ENCODE data around the gene DLG2.
"Not testable (repeated sequence)": the region's sequence is repeated elsewhere in the genome, so short reads cannot be mapped to it uniquely, and the experiment has no call there.

Gene DLG2

DNA sequence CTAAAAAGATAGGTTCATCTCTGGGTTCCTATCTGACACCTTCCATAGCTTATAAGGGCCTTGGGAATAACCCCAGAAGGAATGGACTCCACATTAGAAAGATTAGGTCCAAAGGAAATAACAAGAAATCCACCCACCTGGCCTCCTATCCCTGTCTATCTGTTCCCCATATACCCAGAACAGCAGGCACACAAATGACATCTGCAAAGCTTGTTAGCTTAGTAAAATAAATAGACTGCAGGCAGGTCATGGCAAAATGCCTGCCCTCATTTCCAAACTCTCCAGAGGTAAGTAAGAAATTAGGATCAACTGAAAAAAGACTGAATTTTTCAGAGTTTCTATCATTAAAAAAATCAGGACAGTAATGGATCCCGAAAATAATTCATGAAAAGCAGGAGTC lies 489.5 kb downstream of the DLG2 start:
- Mint-ChIP-seq H3K4me3 (no peak overlapping the region), H3K4me1 (ENCODE audit: low read depth) (no peaks in the 10 kb centered on the region)

DNA sequence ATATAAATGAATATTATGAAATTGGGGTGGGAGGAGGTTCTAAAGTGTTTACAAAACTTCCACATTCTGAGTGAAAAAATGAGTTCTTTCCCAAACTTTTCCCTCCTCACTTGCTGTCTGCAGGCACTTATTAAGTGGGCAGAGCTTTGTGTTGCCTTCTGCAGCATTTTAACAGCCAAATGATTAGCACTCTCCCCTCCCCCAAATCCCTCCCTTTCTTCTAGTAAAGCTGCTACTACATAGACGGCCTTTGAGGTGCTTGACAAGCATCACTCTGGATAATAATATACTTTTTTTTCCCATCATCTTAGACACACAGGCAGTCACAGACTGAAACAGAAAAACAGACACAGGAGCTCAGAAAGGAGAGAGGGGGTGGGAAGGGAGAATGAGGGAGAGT lies 493.5 kb downstream of the DLG2 start:
- H3K4me3 Mint-ChIP-seq: no peak overlapping the region
- no peak overlapping the region for H3K27ac Mint-ChIP-seq
- H3K9me3 Mint-ChIP-seq: peaks cover 24% of the 10 kb centered on the region
- no peaks in the 10 kb centered on the region for H3K27me3 Mint-ChIP-seq
- intact Hi-C loops (cut with micrococcal nuclease): no loop called here
- H3K4me1 Mint-ChIP-seq (ENCODE audit: low read depth): no peaks in the 10 kb centered on the region
- no peaks in the 10 kb centered on the region for H3K36me3 Mint-ChIP-seq (ENCODE audit: low read depth)

More for the DNA sequence above, 489.5 kb downstream of the DLG2 start:
- no peaks in the 10 kb centered on the region for H3K27me3 Mint-ChIP-seq
- intact Hi-C loops (cut with micrococcal nuclease): no loop called here
- H3K27ac Mint-ChIP-seq: no peak overlapping the region
- no peaks in the 10 kb centered on the region for H3K36me3 Mint-ChIP-seq (ENCODE audit: low read depth)
- H3K9me3 Mint-ChIP-seq: peaks cover 52% of the 10 kb centered on the region

DNA sequence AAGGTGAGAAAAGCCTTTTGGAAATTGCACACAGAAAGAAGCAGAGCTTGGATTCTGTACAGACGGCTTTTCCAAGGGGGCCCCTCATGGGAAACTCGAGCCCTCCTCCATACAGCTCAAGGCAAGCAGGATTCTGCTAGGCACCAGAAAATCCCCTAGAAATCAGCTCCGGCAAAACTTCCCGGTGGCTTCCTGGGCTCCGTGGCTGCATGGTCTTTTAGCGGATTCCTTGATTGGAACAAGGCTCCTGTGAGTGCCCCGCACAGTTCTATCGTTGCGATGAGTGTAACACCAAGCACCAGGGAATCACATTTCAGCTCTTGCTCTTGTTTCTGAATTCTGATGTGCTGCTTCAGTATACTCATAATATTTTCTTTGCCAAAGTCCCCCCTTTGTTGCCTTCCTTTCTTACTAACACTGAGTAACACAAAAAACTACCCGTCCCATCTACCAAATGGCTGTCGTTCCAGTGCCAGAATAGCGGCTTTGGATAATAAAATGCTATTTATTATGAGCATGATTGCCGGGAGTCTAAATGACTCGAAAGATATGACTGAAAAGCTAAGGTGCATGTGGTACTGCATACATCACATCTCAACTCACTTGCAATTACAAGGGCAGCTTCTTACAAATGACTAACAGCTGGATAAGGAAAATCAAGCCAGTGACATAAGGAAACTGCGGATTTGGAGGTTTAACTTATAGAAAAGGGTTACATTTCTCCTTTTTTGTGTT lies 494.1 kb downstream of the DLG2 start:
- H3K27ac Mint-ChIP-seq: no peak overlapping the region
- H3K4me1 Mint-ChIP-seq (ENCODE audit: low read depth): no peaks in the 10 kb centered on the region
- no peaks in the 10 kb centered on the region for H3K36me3 Mint-ChIP-seq (ENCODE audit: low read depth)
- intact Hi-C loops (cut with micrococcal nuclease): no loop called here
- no peak overlapping the region for H3K4me3 Mint-ChIP-seq
- peaks cover 21% of the 10 kb centered on the region for H3K9me3 Mint-ChIP-seq
- H3K27me3 Mint-ChIP-seq: no peaks in the 10 kb centered on the region

DNA sequence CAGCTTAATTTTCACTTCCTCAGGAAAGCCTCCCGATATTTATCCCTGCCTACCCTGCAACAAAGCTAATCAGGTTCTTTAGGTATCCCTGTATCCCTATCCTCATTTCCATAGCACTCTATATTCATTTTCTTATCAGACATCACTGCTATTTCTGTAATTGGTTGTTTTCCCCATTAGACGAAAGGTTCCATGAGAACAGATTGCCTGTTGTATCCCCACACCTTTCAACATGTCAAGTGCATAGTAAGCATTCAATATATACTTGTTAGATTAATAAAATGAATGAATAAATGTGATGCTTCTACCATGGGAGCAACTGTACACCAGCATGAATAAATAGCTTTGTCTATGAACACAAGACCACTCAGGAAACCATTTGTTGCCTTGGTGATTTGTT lies 499.8 kb downstream of the DLG2 start:
- no peak overlapping the region for H3K27ac Mint-ChIP-seq
- no peak overlapping the region for H3K4me3 Mint-ChIP-seq
- no peaks in the 10 kb centered on the region for H3K9me3 Mint-ChIP-seq
- H3K36me3 Mint-ChIP-seq (ENCODE audit: low read depth): no peaks in the 10 kb centered on the region
- no peaks in the 10 kb centered on the region for H3K4me1 Mint-ChIP-seq (ENCODE audit: low read depth)
- no peaks in the 10 kb centered on the region for H3K27me3 Mint-ChIP-seq
- intact Hi-C loops (cut with micrococcal nuclease): no loop called here

DNA sequence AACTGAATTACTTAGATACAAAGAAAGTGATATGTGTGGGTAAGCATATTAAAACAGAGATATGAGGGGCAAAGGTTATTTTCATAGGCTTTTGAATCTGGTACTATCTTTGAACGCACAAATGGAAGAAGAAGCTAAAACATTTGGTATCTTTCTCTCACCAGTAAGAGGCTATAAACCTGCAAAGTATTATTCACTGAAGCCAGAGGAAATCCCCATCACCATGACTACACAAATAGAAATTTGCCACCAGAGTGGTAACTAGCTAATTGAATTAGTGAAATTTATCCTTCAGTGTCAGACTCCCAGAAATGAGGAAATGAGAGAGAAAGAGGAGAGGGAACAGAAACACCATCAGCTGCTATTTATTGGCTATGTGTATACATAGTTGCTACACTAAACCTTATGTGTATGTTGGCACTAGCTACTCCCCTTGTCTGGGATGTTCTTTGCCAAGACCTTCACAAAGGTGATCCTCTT lies 503.4 kb downstream of the DLG2 start:
- intact Hi-C loops (cut with micrococcal nuclease): no loop called here

DNA sequence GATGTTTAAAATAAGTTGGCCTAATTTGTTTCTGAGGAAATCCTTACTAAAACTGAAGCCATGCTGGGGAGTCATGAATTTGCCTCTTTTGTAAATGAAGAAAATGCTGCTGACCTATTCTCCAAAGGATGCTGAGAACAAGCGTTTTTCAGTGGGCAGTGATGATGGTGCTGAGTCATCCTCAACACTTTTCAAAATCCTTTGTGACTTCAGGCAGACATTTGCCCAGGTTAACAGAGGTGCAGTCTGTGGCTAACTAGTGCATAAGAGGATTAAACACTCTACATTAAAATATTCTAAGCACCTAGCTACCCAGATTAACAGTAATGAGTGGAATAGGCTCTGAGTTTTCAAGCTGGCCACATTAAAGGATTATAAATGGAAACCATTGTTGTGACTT lies 509.0 kb downstream of the DLG2 start:
- H3K27me3 Mint-ChIP-seq: no peaks in the 10 kb centered on the region
- H3K4me3 Mint-ChIP-seq: no peak overlapping the region
- intact Hi-C loops (cut with micrococcal nuclease): no loop called here
- no peaks in the 10 kb centered on the region for H3K36me3 Mint-ChIP-seq (ENCODE audit: low read depth)
- no peaks in the 10 kb centered on the region for H3K4me1 Mint-ChIP-seq (ENCODE audit: low read depth)
- no peak overlapping the region for H3K27ac Mint-ChIP-seq
- H3K9me3 Mint-ChIP-seq: peaks cover 9% of the 10 kb centered on the region

More for the DNA sequence above, 503.4 kb downstream of the DLG2 start:
- Mint-ChIP-seq H3K27ac (no peak overlapping the region), H3K9me3 (no peaks in the 10 kb centered on the region), H3K27me3 (no peaks in the 10 kb centered on the region), H3K4me3 (no peak overlapping the region), H3K36me3 (ENCODE audit: low read depth) (no peaks in the 10 kb centered on the region), H3K4me1 (ENCODE audit: low read depth) (no peaks in the 10 kb centered on the region)

DNA sequence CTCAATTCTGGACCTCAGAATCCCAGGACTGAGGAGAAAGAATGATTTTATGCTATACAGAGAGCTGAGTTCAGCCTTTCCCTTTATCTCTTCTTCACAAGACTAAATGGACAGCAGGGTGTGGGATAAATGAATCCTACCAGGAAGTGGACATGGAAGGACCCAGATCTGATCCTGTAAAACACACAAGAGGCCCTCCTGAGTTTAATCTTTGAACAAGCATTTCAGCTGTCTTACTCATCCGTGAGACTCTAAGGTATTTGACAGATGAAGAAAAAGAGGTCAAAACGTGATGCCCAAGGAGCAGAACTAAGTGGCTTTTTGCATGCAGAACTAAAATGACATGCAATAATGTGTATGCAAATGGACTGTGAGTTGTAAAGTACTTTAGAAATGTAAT lies 511.3 kb downstream of the DLG2 start:
- H3K27ac Mint-ChIP-seq: no peak overlapping the region
- no peaks in the 10 kb centered on the region for H3K4me1 Mint-ChIP-seq (ENCODE audit: low read depth)
- peaks cover 9% of the 10 kb centered on the region for H3K9me3 Mint-ChIP-seq
- no peaks in the 10 kb centered on the region for H3K27me3 Mint-ChIP-seq
- no peak overlapping the region for H3K4me3 Mint-ChIP-seq
- no peaks in the 10 kb centered on the region for H3K36me3 Mint-ChIP-seq (ENCODE audit: low read depth)
- intact Hi-C loops (cut with micrococcal nuclease): no loop called here

DNA sequence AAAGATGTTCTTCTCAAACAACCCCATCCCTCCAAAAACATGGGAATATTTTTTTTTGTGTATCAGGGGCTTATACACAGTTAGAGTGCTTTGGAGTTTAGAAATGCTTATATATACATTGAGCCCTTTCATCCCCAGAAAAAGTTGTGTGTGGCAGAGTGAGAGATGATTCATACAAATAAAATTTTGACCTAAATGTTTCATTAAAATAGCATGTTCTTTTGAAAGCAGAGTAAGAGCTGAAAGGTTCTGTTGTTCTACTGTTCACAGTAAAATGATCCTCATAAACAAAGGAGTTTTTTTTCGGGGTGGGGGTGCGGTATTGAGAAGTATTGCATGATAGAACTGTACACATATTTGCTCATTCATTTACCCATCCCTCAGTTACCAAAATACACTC lies 512.4 kb downstream of the DLG2 start:
- Mint-ChIP-seq H3K4me1 (ENCODE audit: low read depth) (no peaks in the 10 kb centered on the region), H3K27ac (no peak overlapping the region), H3K36me3 (ENCODE audit: low read depth) (no peaks in the 10 kb centered on the region), H3K27me3 (no peaks in the 10 kb centered on the region), H3K4me3 (no peak overlapping the region), H3K9me3 (peaks cover 9% of the 10 kb centered on the region)
- intact Hi-C loops (cut with micrococcal nuclease): no loop called here

DNA sequence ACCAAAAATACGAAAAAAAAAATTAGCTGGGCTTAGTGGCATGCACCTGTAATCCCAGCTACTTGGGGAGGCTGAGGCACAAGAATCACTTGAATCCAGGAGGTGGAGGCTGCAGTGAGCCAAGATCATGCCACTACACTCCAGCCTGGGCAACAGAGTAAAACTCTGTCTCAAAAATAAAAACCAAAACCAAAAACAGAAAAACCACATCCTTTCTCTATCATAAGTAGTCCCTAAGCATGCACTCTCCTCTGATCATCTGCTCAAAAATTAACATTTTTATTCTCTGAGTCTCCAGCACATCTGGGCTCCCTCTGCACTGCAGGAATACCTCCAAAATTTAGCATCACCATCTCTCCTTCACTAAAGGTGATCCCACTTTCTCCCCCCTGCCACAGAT lies 516.9 kb downstream of the DLG2 start:
- H3K4me3 Mint-ChIP-seq; intact Hi-C loops (cut with micrococcal nuclease); H3K36me3 Mint-ChIP-seq (ENCODE audit: low read depth); H3K4me1 Mint-ChIP-seq (ENCODE audit: low read depth); H3K27ac Mint-ChIP-seq; H3K27me3 Mint-ChIP-seq: not testable (repeated sequence)
- H3K9me3 Mint-ChIP-seq: peaks cover 19% of the 10 kb centered on the region

DNA sequence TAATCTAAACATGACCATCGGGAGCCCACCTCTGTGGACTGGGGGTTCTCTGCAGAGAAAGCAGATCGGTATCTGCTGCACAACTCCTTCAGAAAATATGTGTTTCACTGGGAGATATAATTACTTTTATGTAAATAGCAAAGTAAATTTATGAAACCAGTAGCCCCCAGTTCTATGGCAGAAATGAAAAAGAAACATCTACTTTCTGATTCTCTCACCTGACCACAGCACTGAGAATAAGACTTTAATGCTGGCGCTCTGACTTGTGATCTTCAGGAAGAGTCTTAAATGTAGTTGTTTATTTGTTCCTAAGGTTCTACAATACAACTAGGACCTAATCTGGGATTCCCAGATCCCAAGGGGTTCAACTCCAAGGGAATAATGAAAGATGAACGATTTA lies 518.0 kb downstream of the DLG2 start:
- Mint-ChIP-seq H3K36me3 (ENCODE audit: low read depth) (no peaks in the 10 kb centered on the region), H3K27me3 (no peaks in the 10 kb centered on the region), H3K4me1 (ENCODE audit: low read depth) (no peaks in the 10 kb centered on the region), H3K9me3 (peaks cover 27% of the 10 kb centered on the region), H3K27ac (no peak overlapping the region), H3K4me3 (no peak overlapping the region)
- intact Hi-C loops (cut with micrococcal nuclease): no loop called here

DNA sequence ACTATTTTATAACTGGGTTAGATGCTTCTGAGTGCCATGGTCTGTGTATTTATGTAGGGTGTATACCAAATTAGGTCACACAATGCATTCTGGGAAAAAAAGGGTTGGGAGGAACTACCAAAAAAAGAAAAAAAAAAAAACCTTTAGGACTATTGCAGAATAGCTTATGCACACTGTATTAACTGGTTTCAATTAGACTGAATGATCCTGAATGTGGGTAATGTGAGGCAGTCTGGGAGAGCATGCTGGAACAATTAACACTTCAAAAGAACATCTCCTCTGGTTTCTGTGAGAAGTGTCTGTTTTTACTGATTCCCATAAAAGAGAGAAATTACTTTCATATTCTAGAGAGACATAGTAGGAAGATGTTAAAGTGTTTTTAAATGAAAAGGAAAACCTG lies 521.3 kb downstream of the DLG2 start:
- Mint-ChIP-seq H3K4me1 (ENCODE audit: low read depth) (no peaks in the 10 kb centered on the region), H3K36me3 (ENCODE audit: low read depth) (no peaks in the 10 kb centered on the region), H3K27ac (no peak overlapping the region), H3K4me3 (no peak overlapping the region), H3K27me3 (no peaks in the 10 kb centered on the region), H3K9me3 (peaks cover 41% of the 10 kb centered on the region)
- intact Hi-C loops (cut with micrococcal nuclease): no loop called here

DNA sequence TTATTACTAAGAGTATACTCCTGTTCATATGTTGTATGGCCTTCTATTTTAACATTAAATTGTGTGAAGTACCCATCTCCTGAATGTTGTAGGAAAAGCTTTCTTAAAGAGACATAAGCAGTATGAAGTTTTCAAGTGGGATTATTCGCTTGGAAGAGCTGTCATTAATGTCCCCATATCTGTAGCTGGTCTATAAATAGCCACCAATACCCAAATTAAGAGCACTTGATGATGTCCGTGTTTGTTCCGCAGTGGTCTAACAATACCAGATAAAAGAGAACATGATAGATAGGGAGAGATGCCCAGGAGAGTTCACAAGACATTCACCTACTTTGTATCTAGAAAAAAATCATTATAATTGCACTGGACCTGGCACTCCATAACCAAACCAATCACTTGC lies 527.6 kb downstream of the DLG2 start:
- peaks cover 50% of the 10 kb centered on the region for H3K9me3 Mint-ChIP-seq

DNA sequence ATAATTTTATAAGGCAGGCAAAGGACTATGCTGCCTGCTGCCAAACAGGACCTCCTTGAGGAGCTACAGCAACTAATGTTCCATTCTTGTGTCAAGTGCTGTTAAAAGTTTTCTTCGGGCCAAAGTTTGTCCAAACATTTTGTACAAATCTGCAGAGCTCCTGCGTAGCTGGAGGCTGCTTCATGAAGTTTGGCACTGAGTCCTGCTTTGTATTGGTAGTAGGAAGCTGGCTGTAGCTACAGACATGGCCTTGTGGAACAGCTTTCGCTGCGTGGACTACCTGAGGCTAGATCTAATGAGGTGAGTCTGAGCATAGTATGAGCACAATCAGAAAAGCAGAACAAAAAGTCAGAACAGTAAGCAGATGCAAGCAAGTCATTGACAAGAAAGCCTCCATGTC lies 528.1 kb downstream of the DLG2 start:
- Mint-ChIP-seq H3K27ac (no peak overlapping the region), H3K36me3 (ENCODE audit: low read depth) (no peaks in the 10 kb centered on the region), H3K4me1 (ENCODE audit: low read depth) (no peaks in the 10 kb centered on the region), H3K27me3 (no peaks in the 10 kb centered on the region), H3K4me3 (no peak overlapping the region), H3K9me3 (peaks cover 44% of the 10 kb centered on the region)
- intact Hi-C loops (cut with micrococcal nuclease): no loop called here

More for the DNA sequence above, 527.6 kb downstream of the DLG2 start:
- Mint-ChIP-seq H3K36me3 (ENCODE audit: low read depth) (no peaks in the 10 kb centered on the region), H3K4me3 (no peak overlapping the region), H3K27ac (no peak overlapping the region), H3K27me3 (no peaks in the 10 kb centered on the region), H3K4me1 (ENCODE audit: low read depth) (no peaks in the 10 kb centered on the region)
- intact Hi-C loops (cut with micrococcal nuclease): no loop called here

DNA sequence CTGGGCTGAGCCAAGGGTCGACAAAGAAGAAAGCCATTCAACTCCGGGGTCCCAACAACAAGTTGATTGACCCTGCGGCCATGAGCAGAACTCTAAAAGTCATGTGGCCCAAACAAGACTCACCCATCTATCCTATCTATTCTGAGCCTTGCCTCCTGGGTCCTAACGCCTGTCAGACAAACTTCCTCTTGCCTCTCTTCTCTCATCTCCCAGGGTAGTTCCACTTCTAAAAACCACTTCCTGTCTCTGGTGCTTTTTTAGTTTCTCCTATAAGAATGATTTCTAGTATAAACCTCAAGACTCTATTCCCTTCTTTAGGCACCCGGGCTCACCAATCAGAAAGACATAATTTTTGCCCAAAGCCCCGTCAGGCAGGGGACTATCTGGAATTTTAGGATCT lies 530.2 kb downstream of the DLG2 start:
- intact Hi-C loops (cut with micrococcal nuclease): no loop called here
- H3K4me1 Mint-ChIP-seq (ENCODE audit: low read depth): no peaks in the 10 kb centered on the region
- no peaks in the 10 kb centered on the region for H3K36me3 Mint-ChIP-seq (ENCODE audit: low read depth)
- no peaks in the 10 kb centered on the region for H3K27me3 Mint-ChIP-seq
- H3K27ac Mint-ChIP-seq: no peak overlapping the region
- H3K4me3 Mint-ChIP-seq: no peak overlapping the region
- peaks cover 43% of the 10 kb centered on the region for H3K9me3 Mint-ChIP-seq

DNA sequence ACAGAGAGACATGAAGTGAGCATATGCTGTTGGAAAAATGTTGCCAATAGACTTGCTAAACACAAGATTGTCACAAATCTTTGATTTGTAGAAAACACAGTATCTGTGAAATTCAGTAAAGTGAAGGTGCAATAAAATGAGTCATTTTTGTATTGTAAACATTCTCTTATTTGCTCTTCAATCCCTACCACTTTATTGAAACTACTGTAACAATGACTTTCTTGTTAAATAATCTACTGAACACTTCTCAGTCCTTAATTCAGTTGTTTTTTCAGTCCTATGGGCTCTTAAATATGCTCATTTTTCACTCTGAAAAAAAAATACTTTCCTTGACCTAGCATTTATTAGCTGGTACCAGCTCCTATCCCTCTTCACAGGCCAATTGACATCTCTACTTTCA lies 531.9 kb downstream of the DLG2 start:
- H3K4me1 Mint-ChIP-seq (ENCODE audit: low read depth): no peaks in the 10 kb centered on the region
- intact Hi-C loops (cut with micrococcal nuclease): no loop called here
- H3K27me3 Mint-ChIP-seq: no peaks in the 10 kb centered on the region
- H3K27ac Mint-ChIP-seq: no peak overlapping the region
- H3K36me3 Mint-ChIP-seq (ENCODE audit: low read depth): no peaks in the 10 kb centered on the region
- peaks cover 48% of the 10 kb centered on the region for H3K9me3 Mint-ChIP-seq
- H3K4me3 Mint-ChIP-seq: no peak overlapping the region
